CD8-positive, alpha-beta memory T cell (primary cell): ENCODE data around the gene CACNA1E. TPM values are rescaled to one million over a fixed set of nuclear protein-coding genes. Genes with fewer than 3 reads are reported as not detected.

ENCODE experiments used
- CTCF ChIA-PET: fragments of 350-600 bp; sonication (Branson Sonifier 250); formaldehyde crosslinking; loops from one replicate; lab custom pipeline; 2021; ENCODE audit warnings: antibody characterized with exemption; lab: Charles Lee
- POLR2A ChIA-PET: fragments of 350-600 bp; sonication (Branson Sonifier 250); formaldehyde crosslinking; loops from one replicate; lab custom pipeline; 2021; ENCODE audit warnings: antibody characterized with exemption; lab: Charles Lee
- DNase-seq, 5 donors: peaks; one replicate each; pipeline versions ENCODE4 v3.0.0 to v3.0.0-alpha.2; 2020 to 2022; ENCODE audit warnings: mixed read lengths in 1 of 5
- H3K27ac ChIP-seq: one replicate; pipeline ENCODE4 v1.7.0; 2013; ENCODE audit warnings: low read depth, mild to moderate bottlenecking, low read length, moderate library complexity
- H3K27me3 ChIP-seq: 2 replicates; pipeline ENCODE4 v1.7.0; 2013; ENCODE audit warnings: low read length, mild to moderate bottlenecking; ENCODE audit not compliant: insufficient read depth, poor library complexity, severe bottlenecking
- H3K36me3 ChIP-seq: 2 replicates; pipeline ENCODE4 v1.7.0; 2013; ENCODE audit warnings: mild to moderate bottlenecking, low read length, moderate library complexity; ENCODE audit not compliant: insufficient read depth
- H3K4me1 ChIP-seq: 2 replicates; pipeline ENCODE4 v1.7.0; 2013; ENCODE audit warnings: mild to moderate bottlenecking, low read length, moderate library complexity; ENCODE audit not compliant: insufficient read depth
- H3K4me3 ChIP-seq: 2 replicates; pipeline ENCODE4 v1.7.0; 2013; ENCODE audit warnings: mild to moderate bottlenecking, low read length
- H3K9me3 ChIP-seq: 2 replicates; pipeline ENCODE4 v1.7.0; 2013; ENCODE audit warnings: mild to moderate bottlenecking, low read length
- H3K27ac Mint-ChIP-seq, 8 donors: one replicate each; pipeline ENCODE4 v1.8.0; 2020 to 2021; ENCODE audit warnings: mixed read lengths in 8 of 8, mild to moderate bottlenecking in 6 of 8, inconsistent platforms in 3 of 8, moderate library complexity in 3 of 8
- H3K27me3 Mint-ChIP-seq, 2 donors: one replicate each; pipeline ENCODE4 v1.8.0; 2020 to 2021; ENCODE audit warnings: mixed read lengths in 2 of 2, mild to moderate bottlenecking in 1 of 2, moderate library complexity in 1 of 2
- H3K36me3 Mint-ChIP-seq, 3 donors: one replicate each; pipeline ENCODE4 v1.8.0; 2020 to 2021; ENCODE audit warnings: mixed read lengths in 3 of 3, inconsistent platforms in 1 of 3, mild to moderate bottlenecking in 1 of 3
- H3K4me1 Mint-ChIP-seq, 3 donors: one replicate each; pipeline ENCODE4 v1.8.0; 2020 to 2021; ENCODE audit warnings: mixed read lengths in 3 of 3, inconsistent platforms in 1 of 3, mild to moderate bottlenecking in 1 of 3
- H3K4me3 Mint-ChIP-seq, 7 donors: one replicate each; pipeline ENCODE4 v1.8.0; 2020 to 2021; ENCODE audit warnings: mixed read lengths in 7 of 7, mild to moderate bottlenecking in 6 of 7, moderate library complexity in 4 of 7, inconsistent platforms in 2 of 7
- H3K9me3 Mint-ChIP-seq, 5 donors: one replicate each; pipeline ENCODE4 v1.8.0; 2020 to 2022; ENCODE audit warnings: mixed read lengths in 5 of 5, mild to moderate bottlenecking in 3 of 5, moderate library complexity in 2 of 5, inconsistent platforms in 1 of 5
- polyA plus RNA-seq: library from polyadenylated mRNA; unstranded; fragments of 300-500 nt; fragmentation: Illumina TruSeq; gene quantifications from one replicate; pipeline ENCODE4 v1.2.3, GENCODE V29; 2021
- total RNA-seq, 2 experiments: library from RNA; stranded (reverse); gene quantifications; one replicate each; pipeline ENCODE4 v1.2.3, GENCODE V29; 2021

Gene CACNA1E
- total and polyA plus RNA-seq, 3 experiments from 2014 or later: not detected

- Mint-ChIP-seq H3K27me3 (peaks cover 11 to 13% of the 10 kb centered on the region in 2 donors), H3K36me3 (no peaks in the 10 kb centered on the region), H3K4me1 (no peaks in the 10 kb centered on the region), H3K4me3 (no peak overlapping the region), H3K9me3 (peaks cover 0 to 4% (median 0%) of the 10 kb centered on the region in 5 donors), H3K27ac (no peak overlapping the region)
- Histone ChIP-seq H3K36me3 (no peaks in the 10 kb centered on the region), H3K4me3 (no peak overlapping the region), H3K4me1 (no peaks in the 10 kb centered on the region), H3K27ac (no peak overlapping the region), H3K9me3 (no peaks in the 10 kb centered on the region), H3K27me3 (no peaks in the 10 kb centered on the region)
- CTCF ChIA-PET: no interaction called here
- POLR2A ChIA-PET: no interaction called here
- no peak for DNase-seq
Observed at GRCh38 chr1:181577475-181577874, 94.2 kb downstream of the CACNA1E start.

- H3K4me3 ChIP-seq: no peak overlapping the region
- no peaks in the 10 kb centered on the region for H3K36me3 Mint-ChIP-seq
- DNase-seq: no peak
- H3K9me3 ChIP-seq: no peaks in the 10 kb centered on the region
- ChIA-PET POLR2A (no interaction called here), CTCF (no interaction called here)
- no peaks in the 10 kb centered on the region for H3K27me3 ChIP-seq
- no peak overlapping the region for H3K4me3 Mint-ChIP-seq
- peaks cover 10 to 15% of the 10 kb centered on the region in 2 donors for H3K27me3 Mint-ChIP-seq
- no peaks in the 10 kb centered on the region for H3K4me1 ChIP-seq
- H3K36me3 ChIP-seq: no peaks in the 10 kb centered on the region
- no peak overlapping the region for H3K27ac ChIP-seq
- no peaks in the 10 kb centered on the region for H3K4me1 Mint-ChIP-seq
- H3K9me3 Mint-ChIP-seq: peaks cover 0 to 4% (median 0%) of the 10 kb centered on the region in 5 donors
- H3K27ac Mint-ChIP-seq: no peak overlapping the region
Observed at GRCh38 chr1:181583598-181583997, 100.3 kb downstream of the CACNA1E start.

GRCh38 chr1:181587870-181588438, 104.6 kb downstream of the CACNA1E start:
- CTCF ChIA-PET: no interaction called here
- Mint-ChIP-seq H3K4me1 (no peaks in the 10 kb centered on the region), H3K4me3 (no peak overlapping the region), H3K36me3 (no peaks in the 10 kb centered on the region), H3K9me3 (no peaks in the 10 kb centered on the region), H3K27me3 (peaks cover 3 to 4% of the 10 kb centered on the region in 2 donors), H3K27ac (no peak overlapping the region)
- Histone ChIP-seq H3K4me1 (no peaks in the 10 kb centered on the region), H3K9me3 (no peaks in the 10 kb centered on the region), H3K36me3 (no peaks in the 10 kb centered on the region), H3K4me3 (no peak overlapping the region), H3K27me3 (no peaks in the 10 kb centered on the region), H3K27ac (no peak overlapping the region)
- DNase-seq: no peak
- POLR2A ChIA-PET: no interaction called here

GRCh38 chr1:181588631-181589030, 105.3 kb downstream of the CACNA1E start:
- POLR2A ChIA-PET: no interaction called here
- no peak overlapping the region for H3K4me3 ChIP-seq
- no peaks in the 10 kb centered on the region for H3K27me3 ChIP-seq
- no peaks in the 10 kb centered on the region for H3K9me3 Mint-ChIP-seq
- no peaks in the 10 kb centered on the region for H3K36me3 ChIP-seq
- CTCF ChIA-PET: no interaction called here
- no peaks in the 10 kb centered on the region for H3K9me3 ChIP-seq
- H3K4me1 ChIP-seq: no peaks in the 10 kb centered on the region
- no peaks in the 10 kb centered on the region for H3K36me3 Mint-ChIP-seq
- no peak overlapping the region for H3K27ac Mint-ChIP-seq
- no peak overlapping the region for H3K4me3 Mint-ChIP-seq
- peaks cover 1 to 3% of the 10 kb centered on the region in 2 donors for H3K27me3 Mint-ChIP-seq
- no peak for DNase-seq
- no peak overlapping the region for H3K27ac ChIP-seq
- H3K4me1 Mint-ChIP-seq: no peaks in the 10 kb centered on the region

- DNase-seq: no peak
- H3K36me3 ChIP-seq: no peaks in the 10 kb centered on the region
- no peaks in the 10 kb centered on the region for H3K4me1 Mint-ChIP-seq
- POLR2A ChIA-PET: no interaction called here
- no peaks in the 10 kb centered on the region for H3K4me1 ChIP-seq
- no peak overlapping the region for H3K27ac Mint-ChIP-seq
- no peaks in the 10 kb centered on the region for H3K27me3 ChIP-seq
- no peak overlapping the region for H3K27ac ChIP-seq
- H3K9me3 Mint-ChIP-seq: peaks cover 0 to 4% (median 0%) of the 10 kb centered on the region in 5 donors
- no peak overlapping the region for H3K4me3 Mint-ChIP-seq
- CTCF ChIA-PET: no interaction called here
- H3K9me3 ChIP-seq: no peaks in the 10 kb centered on the region
- H3K36me3 Mint-ChIP-seq: no peaks in the 10 kb centered on the region
- no peaks in the 10 kb centered on the region for H3K27me3 Mint-ChIP-seq
- no peak overlapping the region for H3K4me3 ChIP-seq
Observed at GRCh38 chr1:181592255-181592859, 109.0 kb downstream of the CACNA1E start.

- ChIA-PET CTCF (no interaction called here), POLR2A (no interaction called here)
- no peak overlapping the region for H3K27ac ChIP-seq
- H3K27me3 Mint-ChIP-seq: no peaks in the 10 kb centered on the region
- peaks cover 0 to 4% (median 0%) of the 10 kb centered on the region in 5 donors for H3K9me3 Mint-ChIP-seq
- H3K27me3 ChIP-seq: no peaks in the 10 kb centered on the region
- H3K4me1 ChIP-seq: no peaks in the 10 kb centered on the region
- H3K36me3 ChIP-seq: no peaks in the 10 kb centered on the region
- H3K9me3 ChIP-seq: no peaks in the 10 kb centered on the region
- no peak overlapping the region for H3K4me3 Mint-ChIP-seq
- no peak overlapping the region for H3K4me3 ChIP-seq
- DNase-seq: no peak
- H3K4me1 Mint-ChIP-seq: no peaks in the 10 kb centered on the region
- H3K36me3 Mint-ChIP-seq: no peaks in the 10 kb centered on the region
- H3K27ac Mint-ChIP-seq: no peak overlapping the region
Observed at GRCh38 chr1:181593042-181593441, 109.7 kb downstream of the CACNA1E start.

GRCh38 chr1:181594553-181594952, 111.2 kb downstream of the CACNA1E start:
- no peaks in the 10 kb centered on the region for H3K27me3 ChIP-seq
- Mint-ChIP-seq H3K36me3 (no peaks in the 10 kb centered on the region), H3K9me3 (peaks cover 0 to 5% (median 0%) of the 10 kb centered on the region in 5 donors), H3K27ac (no peak overlapping the region), H3K4me1 (no peaks in the 10 kb centered on the region), H3K27me3 (no peaks in the 10 kb centered on the region), H3K4me3 (no peak overlapping the region)
- CTCF ChIA-PET: no interaction called here
- POLR2A ChIA-PET: no interaction called here
- no peaks in the 10 kb centered on the region for H3K4me1 ChIP-seq
- DNase-seq: no peak
- H3K27ac ChIP-seq: no peak overlapping the region
- H3K9me3 ChIP-seq: no peaks in the 10 kb centered on the region
- no peaks in the 10 kb centered on the region for H3K36me3 ChIP-seq
- no peak overlapping the region for H3K4me3 ChIP-seq

GRCh38 chr1:181595234-181595633, 111.9 kb downstream of the CACNA1E start:
- Histone ChIP-seq H3K36me3 (no peaks in the 10 kb centered on the region), H3K4me1 (no peaks in the 10 kb centered on the region), H3K9me3 (no peaks in the 10 kb centered on the region), H3K27me3 (no peaks in the 10 kb centered on the region), H3K27ac (no peak overlapping the region), H3K4me3 (no peak overlapping the region)
- Mint-ChIP-seq H3K27me3 (peaks cover under 1 to 6% of the 10 kb centered on the region in 2 donors), H3K9me3 (peaks cover 0 to 5% (median 0%) of the 10 kb centered on the region in 5 donors), H3K4me3 (no peak overlapping the region), H3K27ac (peak overlapping the region in 1 of 8 donors; percentile 11), H3K4me1 (no peaks in the 10 kb centered on the region), H3K36me3 (no peaks in the 10 kb centered on the region)
- ChIA-PET POLR2A (no interaction called here), CTCF (no interaction called here)
- no peak for DNase-seq
